ENCODE data around the gene IL1A.

GRCh38 chr2:112827604-112828185 lies 43.4 kb upstream of the IL1A start:
- no peak for TF ChIP-seq CTCF (IDR thresholded peaks at IDR 0.05; ENCODE audit: low read length)
- TF ChIP-seq EZH2 (IDR thresholded peaks at IDR 0.05; ENCODE audit: borderline replicate concordance, low read length) = no peak

All from OCI-LY1 (cell line).